ENCODE data around the gene PPP4R2.

DNA sequence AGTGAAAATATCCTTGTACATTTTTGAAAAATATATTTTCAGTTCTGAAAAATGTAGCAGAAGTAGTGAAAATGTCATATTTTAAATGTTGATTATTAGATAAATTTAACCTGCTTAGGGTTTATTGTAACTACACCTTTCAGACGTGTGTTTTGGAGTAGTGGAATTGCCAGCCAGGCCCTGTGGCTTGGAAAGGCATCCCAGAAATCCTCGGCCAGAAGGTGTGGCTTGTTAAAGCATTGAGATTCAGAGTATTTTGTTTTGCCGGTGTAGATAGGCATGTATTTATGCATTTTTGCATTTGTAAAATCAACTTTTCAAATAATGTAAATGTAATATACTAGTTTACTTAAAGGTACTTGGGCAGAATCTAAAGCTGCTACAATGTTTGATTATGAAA, 71.8 kb downstream of the PPP4R2 start:
- TF ChIP-seq POLR2A (IDR thresholded peaks at IDR 0.05): no peak
- TF ChIP-seq, protein P1, sequence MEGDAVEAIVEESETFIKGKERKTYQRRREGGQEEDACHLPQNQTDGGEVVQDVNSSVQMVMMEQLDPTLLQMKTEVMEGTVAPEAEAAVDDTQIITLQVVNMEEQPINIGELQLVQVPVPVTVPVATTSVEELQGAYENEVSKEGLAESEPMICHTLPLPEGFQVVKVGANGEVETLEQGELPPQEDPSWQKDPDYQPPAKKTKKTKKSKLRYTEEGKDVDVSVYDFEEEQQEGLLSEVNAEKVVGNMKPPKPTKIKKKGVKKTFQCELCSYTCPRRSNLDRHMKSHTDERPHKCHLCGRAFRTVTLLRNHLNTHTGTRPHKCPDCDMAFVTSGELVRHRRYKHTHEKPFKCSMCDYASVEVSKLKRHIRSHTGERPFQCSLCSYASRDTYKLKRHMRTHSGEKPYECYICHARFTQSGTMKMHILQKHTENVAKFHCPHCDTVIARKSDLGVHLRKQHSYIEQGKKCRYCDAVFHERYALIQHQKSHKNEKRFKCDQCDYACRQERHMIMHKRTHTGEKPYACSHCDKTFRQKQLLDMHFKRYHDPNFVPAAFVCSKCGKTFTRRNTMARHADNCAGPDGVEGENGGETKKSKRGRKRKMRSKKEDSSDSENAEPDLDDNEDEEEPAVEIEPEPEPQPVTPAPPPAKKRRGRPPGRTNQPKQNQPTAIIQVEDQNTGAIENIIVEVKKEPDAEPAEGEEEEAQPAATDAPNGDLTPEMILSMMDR (IDR thresholded peaks at IDR 0.05): no peak

Measured in adrenal gland (tissue), 5 donors.